Measurements from ENCODE around the gene CES2. TPM values are rescaled to one million over a fixed set of nuclear protein-coding genes. Genes with fewer than 3 reads are reported as not detected.
"Not testable (repeated sequence)": the region's sequence is repeated elsewhere in the genome, so short reads cannot be mapped to it uniquely, and the experiment has no call there.

Gene CES2
- total and polyA plus RNA-seq, 10 of the 15 experiments (the other 5 are each of a cell fraction or from before 2014, with no cell fraction given) = 1.6 to 33.7 (median 21.0) TPM

DNA sequence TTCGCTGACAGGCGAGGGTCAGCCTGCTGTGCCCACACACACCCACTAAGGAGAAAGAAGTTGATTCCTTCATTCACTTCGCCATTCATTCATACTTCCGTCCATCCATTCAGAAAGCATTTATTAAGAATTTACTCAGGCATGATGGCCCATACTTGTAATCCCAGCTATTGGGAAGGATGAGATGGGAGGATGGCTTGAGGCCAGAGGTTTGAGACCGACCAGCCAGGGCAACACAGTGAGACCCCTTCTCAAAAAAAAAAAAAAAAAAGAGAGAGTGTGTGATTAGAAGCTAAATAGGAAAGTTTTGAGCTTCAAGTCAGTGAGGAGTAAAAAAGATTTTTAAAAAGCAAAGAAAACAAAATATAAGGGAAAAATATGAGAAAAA lies 8.7 kb downstream of the CES2 start:
- Histone ChIP-seq H2AFZ (ENCODE audit: control insufficient read depth, low read depth, low read length) (no peak overlapping the region), H3K9ac (ENCODE audit: control insufficient read depth, insufficient read depth, low read length) (no peak overlapping the region), H4K20me1 (ENCODE audit: control insufficient read depth, insufficient read depth) (no peaks in the 10 kb centered on the region), H3K4me2 (ENCODE audit: control insufficient read depth, insufficient read depth) (no peak overlapping the region), H3K4me1 (ENCODE audit: control insufficient read depth, insufficient read depth, low read length) (peaks cover 13% of the 10 kb centered on the region), H3K9me3 (replicated peaks; ENCODE audit: control insufficient read depth, insufficient read depth, low read length) (no peaks in the 10 kb centered on the region), H3K79me2 (ENCODE audit: control insufficient read depth, insufficient read depth, low read length) (no peaks in the 10 kb centered on the region), H3K27me3 (replicated peaks in 1 of 2; ENCODE audit: control insufficient read depth in 2 of 2, insufficient read depth in 2 of 2, low read length in 1 of 2) (no peaks in the 10 kb centered on the region), H3K27ac (ENCODE audit: control insufficient read depth, insufficient read depth) (no peak overlapping the region), H3K36me3 (ENCODE audit: control insufficient read depth in 2 of 2, insufficient read depth in 2 of 2, low read length in 1 of 2) (peaks cover 0 to 2% of the 10 kb centered on the region in 2 experiments; a peak in 3 of 4 replicates), H3K4me3 (no peak overlapping the region)
- BruUV-seq (replicated peaks) = no TSS peak
- no peak for FAIRE-seq
- RAD21 ChIA-PET (ENCODE audit: unreplicated experiment) = interaction anchor here (0.6 kb wide), 1 partner anchor 164 kb away, joined by 3 read pairs; no protein-coding TSS in a partner anchor
- in situ Hi-C loops (cut with MboI) (no loop called here), intact Hi-C loops (cut with micrococcal nuclease; ENCODE audit: unreplicated experiment) (no loop called here)
- no peak for DNase-seq (ENCODE audit: low read depth, low spot score)
- POLR2A ChIA-PET = interaction anchor here (0.6 kb wide), 2 partner anchors 338 to 381 kb away, joined by 3 to 4 read pairs; no protein-coding TSS in a partner anchor
- WGBS (ENCODE audit: insufficient coverage, insufficient replicate concordance, low lambda C conversion rate, missing lambda C conversion rate) = 87% methylated on average over 5 of the region's 5 CpGs
- SMC1A ChIA-PET (ENCODE audit: uncharacterized antibody, unreplicated experiment) = no interaction called here
- ATAC-seq = no peak
- TF ChIP-seq SMAD5 (IDR thresholded peaks at IDR 0.05; ENCODE audit: low read depth) (no peak), JUNB (IDR thresholded peaks at IDR 0.05) (no peak), ESRRA (IDR thresholded peaks at IDR 0.05; ENCODE audit: low read length) (no peak), BRCA1 (IDR thresholded peaks at IDR 0.05; ENCODE audit: low read depth, low read length) (no peak), RUNX3 (IDR thresholded peaks at IDR 0.05; ENCODE audit: low read length) (no peak), WRNIP1 (IDR thresholded peaks at IDR 0.05; ENCODE audit: borderline replicate concordance, low read depth, low read length) (no peak)
- CTCF ChIA-PET = interaction anchor here (0.7 to 1.1 kb wide), 5 partner anchors 13 to 58 kb away, joined by 3 to 4 read pairs (median 3); no protein-coding TSS in a partner anchor

DNA sequence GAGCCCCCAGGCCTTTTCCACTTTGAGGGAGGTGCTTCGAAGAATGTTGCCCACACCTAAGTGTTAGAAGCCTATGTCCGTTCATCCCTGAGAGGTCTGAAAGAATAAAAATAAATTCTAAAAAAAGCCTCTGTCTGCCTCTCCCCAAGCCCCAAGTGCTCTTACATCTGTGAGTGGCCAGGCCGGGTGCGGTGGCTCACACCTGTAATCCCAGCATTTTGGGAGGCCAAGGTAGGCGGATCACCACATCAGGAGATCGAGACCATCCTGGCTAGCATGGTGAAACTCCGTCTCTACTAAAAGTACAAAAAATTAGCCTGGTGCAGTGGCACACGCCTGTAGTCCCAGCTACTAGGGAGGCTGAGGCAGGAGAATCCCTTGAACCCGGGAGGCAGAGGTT lies 9.7 kb downstream of the CES2 start:
- in situ Hi-C loops (cut with MboI); H3K27me3 ChIP-seq (replicated peaks in 1 of 2; ENCODE audit: control insufficient read depth in 2 of 2, insufficient read depth in 2 of 2, low read length in 1 of 2); DNase-seq (ENCODE audit: low read depth, low spot score); FAIRE-seq; H3K4me2 ChIP-seq (ENCODE audit: control insufficient read depth, insufficient read depth); ATAC-seq; H3K79me2 ChIP-seq (ENCODE audit: control insufficient read depth, insufficient read depth, low read length); RAD21 ChIA-PET (ENCODE audit: unreplicated experiment); intact Hi-C loops (cut with micrococcal nuclease; ENCODE audit: unreplicated experiment); H3K27ac ChIP-seq (ENCODE audit: control insufficient read depth, insufficient read depth); H3K9ac ChIP-seq (ENCODE audit: control insufficient read depth, insufficient read depth, low read length); H3K9me3 ChIP-seq (replicated peaks; ENCODE audit: control insufficient read depth, insufficient read depth, low read length); H2AFZ ChIP-seq (ENCODE audit: control insufficient read depth, low read depth, low read length); H3K4me3 ChIP-seq; H3K36me3 ChIP-seq (ENCODE audit: control insufficient read depth in 2 of 2, insufficient read depth in 2 of 2, low read length in 1 of 2); H4K20me1 ChIP-seq (ENCODE audit: control insufficient read depth, insufficient read depth); POLR2A ChIA-PET; BruUV-seq (replicated peaks): not testable (repeated sequence)
- CTCF ChIA-PET = interaction anchor here (1.1 kb wide), 1 partner anchor 50 kb away, joined by 3 read pairs; no protein-coding TSS in a partner anchor
- 93% methylated on average over 9 of the region's 9 CpGs for WGBS (ENCODE audit: insufficient coverage, insufficient replicate concordance, low lambda C conversion rate, missing lambda C conversion rate)
- SMC1A ChIA-PET (ENCODE audit: uncharacterized antibody, unreplicated experiment) = interaction anchor here (1.2 kb wide), 1 partner anchor 14 kb away, joined by 4 read pairs; no protein-coding TSS in a partner anchor
- H3K4me1 ChIP-seq (ENCODE audit: control insufficient read depth, insufficient read depth, low read length) = peaks cover 13% of the 10 kb centered on the region
